NOMO-1 treated with DMSO at 0.1 percent for 48 hours (cell line): ENCODE data around the gene CPNE9.
A peak's percentile ranks its signal among the peaks of the same experiment; 100 is the strongest.

Source experiments
- DNase-seq: peaks from one replicate; lab custom pipeline; 2025; ENCODE audit not compliant: unreplicated experiment; lab: John Stamatoyannopoulos, UW

CPNE9 gene

DNA sequence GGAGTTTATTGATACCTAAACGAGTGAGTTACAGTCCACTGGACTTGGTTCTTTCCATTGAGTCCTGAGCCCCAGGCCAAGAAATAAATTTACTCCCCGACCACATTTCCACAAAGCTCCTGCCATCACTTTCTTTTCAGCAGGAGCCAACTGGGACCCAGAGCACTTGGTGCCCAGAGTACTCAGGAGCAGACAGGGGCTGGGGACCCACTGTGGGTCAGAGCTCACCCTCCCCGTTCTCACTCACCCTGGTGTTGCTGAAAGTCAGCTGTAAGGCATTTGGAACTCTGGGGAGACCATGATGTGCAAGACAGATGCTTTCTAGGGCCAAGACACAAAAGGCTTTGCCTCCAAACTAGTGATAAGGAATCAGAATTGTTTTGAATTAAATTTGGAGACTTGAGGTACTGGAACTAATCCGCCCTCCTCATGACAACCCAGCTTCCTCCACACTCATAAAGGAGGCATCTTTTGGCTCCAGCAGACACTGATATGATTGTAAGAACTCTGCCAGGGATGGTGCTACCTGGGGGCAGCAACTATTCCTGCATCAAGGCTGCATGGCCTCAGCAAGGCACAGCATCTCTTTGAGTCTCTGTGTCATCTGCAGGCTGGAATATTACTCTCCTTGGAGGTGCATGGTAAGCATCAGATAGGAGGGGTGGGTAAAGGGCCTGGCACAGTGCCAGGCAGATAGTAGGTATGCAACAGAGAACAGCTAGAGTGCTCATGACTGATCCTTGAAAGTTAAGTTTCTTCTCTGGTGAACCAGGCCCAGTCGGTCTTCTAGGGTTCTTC is 73.5 kb downstream of the CPNE9 start:
- DNase-seq = no peak

GRCh38 chr3:9777694-9778021 is 74.0 kb downstream of the CPNE9 start:
- DNase-seq = no peak

DNA sequence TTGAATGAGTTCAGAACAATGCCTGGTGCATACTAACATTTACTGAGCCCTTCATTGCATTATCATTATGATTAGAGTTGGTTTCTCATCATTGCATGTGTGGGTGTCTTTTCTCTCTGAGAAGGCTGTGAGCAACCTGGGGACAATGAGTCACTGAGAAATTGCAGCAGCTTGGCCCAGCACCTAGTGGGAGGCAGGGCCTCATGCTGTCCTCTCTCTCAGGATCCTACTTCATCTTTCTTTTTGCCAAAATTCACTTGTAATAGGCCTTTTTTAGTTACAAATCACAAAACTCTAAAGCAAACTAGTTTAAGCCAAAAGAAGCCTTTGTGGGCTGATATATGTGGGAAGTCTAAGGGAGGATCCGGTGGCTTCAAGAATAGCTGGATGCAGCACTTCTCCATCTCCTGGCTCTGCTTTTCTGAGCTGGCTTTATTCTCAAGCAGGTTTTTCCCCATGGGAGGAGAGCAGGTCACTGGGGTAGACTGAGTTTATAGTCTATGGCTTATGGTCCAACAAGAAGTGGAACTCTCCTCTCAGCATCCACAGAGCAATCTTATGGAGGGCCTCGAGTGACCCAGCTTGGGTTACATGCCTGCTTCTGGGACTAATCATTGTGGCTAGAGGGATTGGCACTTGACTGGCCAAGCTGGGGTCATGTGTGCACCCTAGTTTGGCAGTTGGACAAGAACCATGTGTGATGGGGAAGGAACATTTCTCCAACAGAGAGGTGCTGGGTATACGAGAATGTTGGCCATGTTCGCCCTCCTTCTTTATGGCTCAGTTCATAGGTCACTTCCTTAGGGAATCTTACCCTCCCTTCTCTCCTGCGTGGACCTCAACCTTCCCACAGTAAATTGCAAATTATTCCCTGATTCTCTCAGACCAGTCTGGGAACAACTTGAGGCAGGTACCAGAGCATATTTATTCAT is 74.8 kb downstream of the CPNE9 start:
- DNase-seq = peak; percentile 22

GRCh38 chr3:9779075-9779593 is 75.5 kb downstream of the CPNE9 start:
- DNase-seq = peak; percentile 34
